GM21529 (cell line): Measurements from ENCODE around the gene RTN1.

Experiments used
- ATAC-seq: cut with Tn5 transposase; IDR thresholded peaks from one replicate; pipeline ENCODE4 v1.9.1; 2021; ENCODE audit not compliant: unreplicated experiment

Gene RTN1

DNA sequence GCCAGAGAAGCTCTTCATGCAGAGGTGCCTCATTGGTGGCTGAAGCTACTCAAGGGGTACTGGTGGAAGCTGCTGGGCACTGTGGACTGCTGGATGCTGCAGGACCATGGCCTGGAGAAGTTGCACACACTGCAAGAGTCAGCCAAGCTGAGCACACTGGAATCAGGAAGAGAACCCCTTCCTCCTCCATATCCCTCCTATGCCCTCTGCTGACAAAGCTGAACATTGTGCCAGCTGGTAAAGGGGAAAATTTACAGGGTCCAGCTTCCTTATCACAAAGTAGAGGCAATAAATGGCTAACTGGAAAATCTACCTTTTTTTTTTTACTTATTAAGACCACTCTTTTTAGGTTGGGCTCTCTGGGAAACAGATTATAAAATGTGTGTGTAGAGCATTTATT, 300.5 kb downstream of the RTN1 start:
- ATAC-seq = no peak

DNA sequence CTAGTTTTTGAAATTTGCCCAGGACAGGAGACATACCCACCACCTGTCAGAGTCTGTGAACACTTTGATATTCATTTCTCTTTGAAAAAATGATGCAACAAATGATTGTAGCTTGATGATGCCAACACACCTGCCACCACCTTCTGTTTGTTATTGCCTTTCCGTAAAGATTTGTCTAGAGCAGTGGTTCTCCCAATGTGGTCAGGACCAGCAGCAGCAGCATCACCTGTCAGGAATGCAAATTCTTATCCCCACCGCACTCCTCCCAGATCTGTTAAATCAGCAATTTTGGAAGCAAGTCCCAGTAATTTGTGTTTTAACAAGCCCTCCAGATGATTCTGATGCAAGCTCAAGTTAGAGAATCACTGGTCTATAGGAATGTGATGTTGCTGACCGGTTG, 303.9 kb downstream of the RTN1 start:
- ATAC-seq = no peak

- ATAC-seq = no peak
Observed at GRCh38 chr14:59566296-59566695, 304.3 kb downstream of the RTN1 start.

DNA sequence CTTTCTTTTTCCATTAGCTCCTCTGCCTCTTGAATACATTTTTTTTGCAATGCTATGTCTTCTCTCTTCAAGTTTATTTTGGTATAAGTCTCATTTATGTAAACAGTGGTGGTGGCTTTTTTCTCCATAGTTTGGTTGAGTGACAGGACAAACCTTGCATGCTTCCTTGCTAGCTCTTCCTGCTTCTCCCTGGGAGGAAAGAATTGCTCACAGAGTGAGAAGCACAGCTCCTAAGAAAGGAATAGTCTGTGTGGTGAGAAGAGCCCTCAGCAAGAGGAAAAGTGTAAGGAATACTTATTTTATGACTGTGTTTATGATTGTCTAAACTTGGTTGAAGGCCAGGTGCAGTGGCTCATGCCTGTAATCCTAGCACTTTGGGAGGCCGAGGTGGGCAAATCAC, 305.5 kb downstream of the RTN1 start:
- ATAC-seq = no peak

DNA sequence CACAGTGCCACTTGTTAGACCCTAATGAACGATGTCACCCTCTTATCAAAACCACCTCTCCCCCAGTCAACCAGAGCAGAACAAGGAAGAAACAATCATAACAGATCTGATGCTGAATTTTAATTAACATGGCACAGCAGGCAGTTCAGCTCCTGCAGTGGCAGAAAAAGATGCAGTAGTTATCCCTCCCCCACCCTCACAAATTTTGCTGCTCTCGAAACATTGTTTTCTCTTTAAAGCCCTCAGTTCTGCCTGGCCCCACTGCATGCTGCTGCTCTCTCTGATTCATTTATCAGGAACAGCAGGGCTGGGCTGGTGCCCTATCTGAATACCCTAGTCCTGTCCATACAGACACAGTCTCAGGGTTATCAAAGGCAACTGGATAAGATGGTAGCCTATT, 306.2 kb downstream of the RTN1 start:
- ATAC-seq = no peak

- ATAC-seq = no peak
Observed at GRCh38 chr14:59547310-59547709, 323.3 kb downstream of the RTN1 start.
